GM15510 (cell line): ENCODE data around the gene DEFB128.

ENCODE experiments used
- POLR2A ChIP-seq: IDR thresholded peaks from 3 replicates; pipeline ENCODE4 v1.6.1; 2011; ENCODE audit warnings: borderline replicate concordance; ENCODE audit not compliant: insufficient read length; ENCODE audit errors: extremely low read depth

DEFB128 gene

GRCh38 chr20:189611-190010, at the start of gene DEFB128:
TSS of gene DEFB128 (minus strand) at chr20:189711. CDS start at chr20:189623, 88 bp downstream.
- no peak for TF ChIP-seq POLR2A

- no peak for TF ChIP-seq POLR2A
Measured at GRCh38 chr20:237929-238328, 48.4 kb upstream of the DEFB128 start.

GRCh38 chr20:237489-237888, 48.0 kb upstream of the DEFB128 start:
- no peak for TF ChIP-seq POLR2A

- no peak for TF ChIP-seq POLR2A
Measured at GRCh38 chr20:235891-236290, 46.4 kb upstream of the DEFB128 start.

- no peak for TF ChIP-seq POLR2A
Measured at GRCh38 chr20:227439-228105, 38.1 kb upstream of the DEFB128 start.

- no peak for TF ChIP-seq POLR2A
Measured at GRCh38 chr20:226958-227357, 37.4 kb upstream of the DEFB128 start, which contains the start of gene DEFB129. TSS of gene DEFB129 (plus strand) at chr20:227258. CDS start at chr20:227289, 31 bp downstream.

GRCh38 chr20:221258-221830, 31.8 kb upstream of the DEFB128 start:
- TF ChIP-seq POLR2A: no peak

GRCh38 chr20:219290-220115, 30.0 kb upstream of the DEFB128 start:
- no peak for TF ChIP-seq POLR2A

GRCh38 chr20:217266-217665, 27.8 kb upstream of the DEFB128 start:
- TF ChIP-seq POLR2A: no peak

GRCh38 chr20:215796-216195, 26.3 kb upstream of the DEFB128 start:
- TF ChIP-seq POLR2A: no peak

- no peak for TF ChIP-seq POLR2A
Measured at GRCh38 chr20:214383-214782, 24.9 kb upstream of the DEFB128 start.

GRCh38 chr20:210809-211502, 21.4 kb upstream of the DEFB128 start:
- no peak for TF ChIP-seq POLR2A

GRCh38 chr20:208942-209566, 19.5 kb upstream of the DEFB128 start:
- no peak for TF ChIP-seq POLR2A

GRCh38 chr20:199996-200395, 10.5 kb upstream of the DEFB128 start:
- TF ChIP-seq POLR2A: no peak

GRCh38 chr20:198225-198624, 8.7 kb upstream of the DEFB128 start:
- no peak for TF ChIP-seq POLR2A

- no peak for TF ChIP-seq POLR2A
Measured at GRCh38 chr20:187733-188132, 1.8 kb downstream of the DEFB128 start.

GRCh38 chr20:184288-184687, 5.2 kb downstream of the DEFB128 start:
- no peak for TF ChIP-seq POLR2A
